Measurements from ENCODE around the gene NQO2.

NQO2 gene

GRCh38 chr6:3016473-3017280, 17.0 kb downstream of the NQO2 start:
- peaks cover 2% of the 10 kb centered on the region for H3K9me3 ChIP-seq (ENCODE audit: insufficient read depth, low read length, severe bottlenecking)
- H3K9ac ChIP-seq (ENCODE audit: low read depth, low read length), result no peak overlapping the region
- no peak for ATAC-seq (ENCODE audit: insufficient read depth, low read depth)
- no peaks in the 10 kb centered on the region for H4K20me1 ChIP-seq (ENCODE audit: insufficient read depth, low read length)
- H3K4me2 ChIP-seq (ENCODE audit: insufficient read depth, low read length), result no peak overlapping the region
- TF ChIP-seq CTCF (IDR thresholded peaks at IDR 0.05; ENCODE audit: borderline replicate concordance, extremely low read depth, low read length, poor library complexity, severe bottlenecking) (no peak), EZH2 (IDR thresholded peaks at IDR 0.05; ENCODE audit: borderline replicate concordance, low read depth, low read length, severe bottlenecking) (no peak)
- no peak overlapping the region for H3K27ac ChIP-seq (ENCODE audit: low read length)
- H3K4me1 ChIP-seq (ENCODE audit: insufficient read depth, low read length), result peaks cover 5% of the 10 kb centered on the region; the same call in 1 of the 2 replicates
- no peaks in the 10 kb centered on the region for H3K27me3 ChIP-seq (ENCODE audit: insufficient read depth, low read length, poor library complexity)
- H3K36me3 ChIP-seq (ENCODE audit: insufficient read depth, low read length), result peaks cover 36% of the 10 kb centered on the region
- H3K79me2 ChIP-seq (ENCODE audit: insufficient read depth, low read length), result no peaks in the 10 kb centered on the region; the same call in 1 of the 2 replicates
- no peak overlapping the region for H2AFZ ChIP-seq (ENCODE audit: low read depth, low read length)
- no peak overlapping the region for H3K4me3 ChIP-seq (ENCODE audit: low read depth in 1 of 2, low read length in 2 of 2)
- DNase-seq, result no peak

GRCh38 chr6:3017304-3017703, 17.6 kb downstream of the NQO2 start:
- Histone ChIP-seq H3K9ac (ENCODE audit: low read depth, low read length) (no peak overlapping the region), H2AFZ (ENCODE audit: low read depth, low read length) (no peak overlapping the region), H3K9me3 (ENCODE audit: insufficient read depth, low read length, severe bottlenecking) (no peaks in the 10 kb centered on the region), H3K4me3 (ENCODE audit: low read depth in 1 of 2, low read length in 2 of 2) (no peak overlapping the region), H3K79me2 (ENCODE audit: insufficient read depth, low read length) (peaks cover 3% of the 10 kb centered on the region), H3K27me3 (ENCODE audit: insufficient read depth, low read length, poor library complexity) (no peaks in the 10 kb centered on the region), H3K4me1 (ENCODE audit: insufficient read depth, low read length) (peaks cover 11% of the 10 kb centered on the region), H4K20me1 (ENCODE audit: insufficient read depth, low read length) (no peaks in the 10 kb centered on the region), H3K4me2 (ENCODE audit: insufficient read depth, low read length) (no peak overlapping the region), H3K36me3 (ENCODE audit: insufficient read depth, low read length) (peaks cover 35% of the 10 kb centered on the region), H3K27ac (ENCODE audit: low read length) (no peak overlapping the region)
- DNase-seq (no peak), ATAC-seq (ENCODE audit: insufficient read depth, low read depth) (no peak; the same call in 2 of the 3 replicates)
- TF ChIP-seq EZH2 (IDR thresholded peaks at IDR 0.05; ENCODE audit: borderline replicate concordance, low read depth, low read length, severe bottlenecking) (no peak), CTCF (IDR thresholded peaks at IDR 0.05; ENCODE audit: borderline replicate concordance, extremely low read depth, low read length, poor library complexity, severe bottlenecking) (no peak)

GRCh38 chr6:3019065-3019464, 19.4 kb downstream of the NQO2 start:
- TF ChIP-seq CTCF (IDR thresholded peaks at IDR 0.05; ENCODE audit: borderline replicate concordance, extremely low read depth, low read length, poor library complexity, severe bottlenecking), result no peak
- no peak for TF ChIP-seq EZH2 (IDR thresholded peaks at IDR 0.05; ENCODE audit: borderline replicate concordance, low read depth, low read length, severe bottlenecking)
- Histone ChIP-seq H3K9ac (ENCODE audit: low read depth, low read length) (no peak overlapping the region), H3K36me3 (ENCODE audit: insufficient read depth, low read length) (peaks cover 29% of the 10 kb centered on the region), H3K4me1 (ENCODE audit: insufficient read depth, low read length) (peaks cover 25% of the 10 kb centered on the region), H4K20me1 (ENCODE audit: insufficient read depth, low read length) (no peaks in the 10 kb centered on the region), H3K4me3 (ENCODE audit: low read depth in 1 of 2, low read length in 2 of 2) (no peak overlapping the region), H3K27ac (ENCODE audit: low read length) (0 out of 2 replicates have a peak overlapping the region, but pooled peaks have one; percentile 25), H3K4me2 (ENCODE audit: insufficient read depth, low read length) (no peak overlapping the region), H3K79me2 (ENCODE audit: insufficient read depth, low read length) (peaks cover 15% of the 10 kb centered on the region), H3K9me3 (ENCODE audit: insufficient read depth, low read length, severe bottlenecking) (no peaks in the 10 kb centered on the region), H3K27me3 (ENCODE audit: insufficient read depth, low read length, poor library complexity) (no peaks in the 10 kb centered on the region), H2AFZ (ENCODE audit: low read depth, low read length) (no peak overlapping the region)
- ATAC-seq (ENCODE audit: insufficient read depth, low read depth) (no peak), DNase-seq (no peak)

All from DND-41 (cell line).